ENCODE measurements around the gene LIPE.

DNA sequence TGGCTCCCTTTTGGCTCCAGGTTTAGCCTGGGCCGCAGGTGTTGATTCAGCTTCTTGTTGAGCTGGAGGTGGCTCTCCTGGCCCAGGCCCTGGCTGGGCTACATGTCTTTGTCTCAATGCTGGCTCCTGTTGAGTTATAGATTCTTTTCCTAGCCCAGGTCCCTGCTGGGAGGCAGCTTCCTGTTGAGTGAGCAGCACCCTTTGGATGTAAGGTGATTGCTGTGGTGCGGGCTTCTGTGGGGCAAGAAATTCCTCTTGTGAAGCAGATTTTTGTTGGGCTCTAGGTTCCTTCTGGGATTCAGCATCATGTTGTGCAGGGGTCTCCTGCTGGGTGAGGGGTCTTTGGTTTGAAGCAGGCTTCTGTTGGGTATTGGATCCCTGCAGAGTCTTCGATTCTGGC is 545 bp downstream of the LIPE start:
- TF ChIP-seq, protein P1, sequence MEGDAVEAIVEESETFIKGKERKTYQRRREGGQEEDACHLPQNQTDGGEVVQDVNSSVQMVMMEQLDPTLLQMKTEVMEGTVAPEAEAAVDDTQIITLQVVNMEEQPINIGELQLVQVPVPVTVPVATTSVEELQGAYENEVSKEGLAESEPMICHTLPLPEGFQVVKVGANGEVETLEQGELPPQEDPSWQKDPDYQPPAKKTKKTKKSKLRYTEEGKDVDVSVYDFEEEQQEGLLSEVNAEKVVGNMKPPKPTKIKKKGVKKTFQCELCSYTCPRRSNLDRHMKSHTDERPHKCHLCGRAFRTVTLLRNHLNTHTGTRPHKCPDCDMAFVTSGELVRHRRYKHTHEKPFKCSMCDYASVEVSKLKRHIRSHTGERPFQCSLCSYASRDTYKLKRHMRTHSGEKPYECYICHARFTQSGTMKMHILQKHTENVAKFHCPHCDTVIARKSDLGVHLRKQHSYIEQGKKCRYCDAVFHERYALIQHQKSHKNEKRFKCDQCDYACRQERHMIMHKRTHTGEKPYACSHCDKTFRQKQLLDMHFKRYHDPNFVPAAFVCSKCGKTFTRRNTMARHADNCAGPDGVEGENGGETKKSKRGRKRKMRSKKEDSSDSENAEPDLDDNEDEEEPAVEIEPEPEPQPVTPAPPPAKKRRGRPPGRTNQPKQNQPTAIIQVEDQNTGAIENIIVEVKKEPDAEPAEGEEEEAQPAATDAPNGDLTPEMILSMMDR (IDR thresholded peaks at IDR 0.05), result no peak
- no peak for TF ChIP-seq EP300 (IDR thresholded peaks at IDR 0.05)
- TF ChIP-seq POLR2A (IDR thresholded peaks at IDR 0.05), result no peak

Measured in tibial nerve (tissue), 4 donors.